Measurements from ENCODE around the gene IL26.

DNA sequence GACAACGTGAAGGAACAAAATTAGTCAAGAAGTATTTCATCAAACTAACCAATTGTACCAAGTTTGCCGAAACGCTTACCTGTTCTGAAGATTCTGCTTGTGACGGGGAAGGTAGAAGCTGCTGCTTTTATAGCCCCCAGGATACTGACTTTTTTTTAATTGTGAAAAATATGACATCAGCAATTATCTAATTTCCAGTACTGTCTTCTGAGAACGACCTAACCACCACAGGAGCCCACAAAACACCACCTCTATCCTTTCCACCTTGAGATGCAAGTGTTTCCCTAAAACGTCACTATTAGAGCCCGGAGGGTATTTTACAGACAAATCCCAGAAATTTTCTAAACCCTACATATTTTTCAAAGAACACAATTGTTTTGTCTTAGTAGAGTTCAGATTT, 27.9 kb upstream of the IL26 start, which contains the start of gene IL22:
- no peak for TF ChIP-seq CTCF (optimal IDR thresholded peaks at IDR 0.05 in 1 of 3, IDR thresholded peaks at IDR 0.05 in 1 of 3, conservative IDR thresholded peaks at IDR 0.05 in 1 of 3; ENCODE audit: extremely low read depth in 1 of 3, insufficient read depth in 2 of 3, low read length in 3 of 3)
- TF ChIP-seq EZH2 (IDR thresholded peaks at IDR 0.05; ENCODE audit: low read length), result no peak
